Activated CD8-positive, alpha-beta T cell treated with anti-CD3 and anti-CD28 coated beads for 36 hours (primary cell): ENCODE data around the gene VRK1. TPM values are rescaled to one million over a fixed set of nuclear protein-coding genes. Genes with fewer than 3 reads are reported as not detected.

Experiments used
- ATAC-seq: fragments of 200-7000 bp; cut with Tn5 transposase; one replicate; pipeline ENCODE4 v1.10.0; 2021; ENCODE audit warnings: mild to moderate bottlenecking, moderate library complexity
- CTCF ChIA-PET: fragments of 350-600 bp; sonication (Branson Sonifier 250); formaldehyde crosslinking; loops from one replicate; lab custom pipeline; 2021; ENCODE audit warnings: antibody characterized with exemption; lab: Charles Lee
- POLR2A ChIA-PET: fragments of 350-600 bp; sonication (Branson Sonifier 250); formaldehyde crosslinking; loops from one replicate; lab custom pipeline; 2021; ENCODE audit warnings: antibody characterized with exemption; lab: Charles Lee
- DNase-seq: peaks from one replicate; pipeline ENCODE4 v3.0.0-alpha.2; 2020
- H3K27ac Mint-ChIP-seq: one replicate; pipeline ENCODE4 v1.8.0; 2021; ENCODE audit warnings: mild to moderate bottlenecking, mixed read lengths
- H3K27me3 Mint-ChIP-seq: one replicate; pipeline ENCODE4 v1.8.0; 2021; ENCODE audit warnings: mixed read lengths
- H3K36me3 Mint-ChIP-seq: one replicate; pipeline ENCODE4 v1.8.0; 2021; ENCODE audit warnings: low read depth, mixed read lengths
- H3K4me1 Mint-ChIP-seq: one replicate; pipeline ENCODE4 v1.8.0; 2021; ENCODE audit warnings: low read depth, mixed read lengths
- H3K4me3 Mint-ChIP-seq: one replicate; pipeline ENCODE4 v1.8.0; 2021; ENCODE audit warnings: mild to moderate bottlenecking, moderate library complexity, mixed read lengths
- H3K9me3 Mint-ChIP-seq: one replicate; pipeline ENCODE4 v1.8.0; 2021; ENCODE audit warnings: mixed read lengths
- intact Hi-C: fragments of 100-400 bp; cut with micrococcal nuclease; formaldehyde crosslinking; loops from one replicate; pipeline ENCODE4 v1.10.0; 2022
- total RNA-seq, 2 experiments: library from RNA; stranded (reverse); gene quantifications; one replicate each; pipeline ENCODE4 v1.2.3, GENCODE V29; 2021
- TF ChIP-seq, protein P1 (sequence below): fragments of 200-600 bp; IDR thresholded peaks from one replicate; pipeline ENCODE4 v1.8.0; 2022; ENCODE audit warnings: antibody characterized with exemption, mild to moderate bottlenecking

Gene VRK1
- total RNA-seq, 2 experiments from 2014 or later: 80.8 to 82.4 TPM

DNA sequence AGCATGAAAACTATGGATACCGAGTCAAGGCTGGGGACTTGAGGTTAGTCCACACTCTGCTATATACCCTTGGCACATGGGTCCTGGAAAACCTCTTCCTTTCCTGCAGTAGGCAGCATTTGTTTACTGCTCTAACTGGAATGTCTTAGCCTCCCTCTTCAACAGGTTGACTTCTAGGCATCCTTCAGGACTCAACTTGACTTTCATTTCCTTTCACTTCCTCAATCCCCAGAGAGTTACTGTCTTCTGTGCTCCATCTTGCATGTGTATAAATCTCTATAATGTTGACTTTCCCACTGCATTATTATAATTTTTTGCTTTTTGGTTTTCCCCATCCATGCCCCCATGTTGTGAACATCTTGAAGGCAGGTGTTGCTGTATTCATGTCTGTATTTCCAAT lies 107.9 kb downstream of the VRK1 start:
- ChIA-PET POLR2A (interaction anchor here (0.7 kb wide), 1 partner anchor 669 kb away, joined by 3 read pairs; no protein-coding TSS in a partner anchor), CTCF (no interaction called here)
- H3K27me3 Mint-ChIP-seq: no peaks in the 10 kb centered on the region
- H3K9me3 Mint-ChIP-seq: peaks cover 10% of the 10 kb centered on the region
- no peak overlapping the region for H3K27ac Mint-ChIP-seq
- peaks cover 2% of the 10 kb centered on the region for H3K4me1 Mint-ChIP-seq
- no peak overlapping the region for H3K4me3 Mint-ChIP-seq
- ATAC-seq: no peak
- TF ChIP-seq, protein P1, sequence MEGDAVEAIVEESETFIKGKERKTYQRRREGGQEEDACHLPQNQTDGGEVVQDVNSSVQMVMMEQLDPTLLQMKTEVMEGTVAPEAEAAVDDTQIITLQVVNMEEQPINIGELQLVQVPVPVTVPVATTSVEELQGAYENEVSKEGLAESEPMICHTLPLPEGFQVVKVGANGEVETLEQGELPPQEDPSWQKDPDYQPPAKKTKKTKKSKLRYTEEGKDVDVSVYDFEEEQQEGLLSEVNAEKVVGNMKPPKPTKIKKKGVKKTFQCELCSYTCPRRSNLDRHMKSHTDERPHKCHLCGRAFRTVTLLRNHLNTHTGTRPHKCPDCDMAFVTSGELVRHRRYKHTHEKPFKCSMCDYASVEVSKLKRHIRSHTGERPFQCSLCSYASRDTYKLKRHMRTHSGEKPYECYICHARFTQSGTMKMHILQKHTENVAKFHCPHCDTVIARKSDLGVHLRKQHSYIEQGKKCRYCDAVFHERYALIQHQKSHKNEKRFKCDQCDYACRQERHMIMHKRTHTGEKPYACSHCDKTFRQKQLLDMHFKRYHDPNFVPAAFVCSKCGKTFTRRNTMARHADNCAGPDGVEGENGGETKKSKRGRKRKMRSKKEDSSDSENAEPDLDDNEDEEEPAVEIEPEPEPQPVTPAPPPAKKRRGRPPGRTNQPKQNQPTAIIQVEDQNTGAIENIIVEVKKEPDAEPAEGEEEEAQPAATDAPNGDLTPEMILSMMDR: no peak
- intact Hi-C loops: no loop called here
- peaks cover 18% of the 10 kb centered on the region for H3K36me3 Mint-ChIP-seq
- DNase-seq: no peak

DNA sequence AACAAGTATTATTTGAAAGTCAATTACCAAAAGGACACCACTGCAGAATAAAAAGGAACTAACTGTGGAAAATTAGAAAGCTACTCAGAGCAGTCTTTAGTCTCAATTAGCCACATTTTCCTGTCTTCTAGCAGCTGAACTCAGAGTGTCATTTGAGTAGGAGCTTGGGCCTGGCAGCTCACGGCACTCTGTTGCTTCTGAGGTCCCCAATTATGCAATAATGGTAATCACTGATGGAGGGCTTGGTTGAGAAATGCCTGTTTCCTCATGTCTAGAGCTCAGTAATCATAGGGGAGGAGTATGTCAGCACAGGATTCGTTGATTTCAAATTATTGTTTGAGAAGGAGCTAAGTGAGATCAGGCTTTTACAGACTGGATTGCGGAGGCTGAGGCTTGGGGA lies 108.6 kb downstream of the VRK1 start:
- H3K27ac Mint-ChIP-seq: no peak overlapping the region
- POLR2A ChIA-PET: interaction anchor here (0.7 kb wide), 1 partner anchor 668 kb away, joined by 3 read pairs; no protein-coding TSS in a partner anchor
- H3K9me3 Mint-ChIP-seq: peaks cover 12% of the 10 kb centered on the region
- no peaks in the 10 kb centered on the region for H3K27me3 Mint-ChIP-seq
- no peak for ATAC-seq
- intact Hi-C loops: no loop called here
- H3K36me3 Mint-ChIP-seq: peaks cover 22% of the 10 kb centered on the region
- H3K4me1 Mint-ChIP-seq: peaks cover 2% of the 10 kb centered on the region
- DNase-seq: no peak
- no peak overlapping the region for H3K4me3 Mint-ChIP-seq
- CTCF ChIA-PET: no interaction called here
- TF ChIP-seq, protein P1: no peak

DNA sequence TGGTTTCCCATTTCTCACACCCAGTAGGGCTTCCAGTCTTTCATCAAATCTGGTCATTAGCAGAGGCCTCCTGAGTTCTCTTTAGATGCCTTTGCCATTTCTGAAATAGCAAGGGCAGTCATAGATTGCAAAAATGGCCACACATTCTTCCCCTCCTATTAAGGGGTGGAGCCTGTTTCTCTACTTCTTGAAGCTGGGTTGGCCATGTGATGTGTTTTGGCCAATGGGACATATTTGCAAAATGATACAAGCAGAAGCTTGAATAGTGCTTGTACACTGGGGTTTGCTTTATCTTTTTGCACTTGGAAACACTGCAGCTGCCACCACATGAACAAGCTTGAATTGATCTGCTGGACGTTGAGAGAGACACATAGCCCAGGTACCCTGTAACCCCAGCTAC lies 109.3 kb downstream of the VRK1 start:
- Mint-ChIP-seq H3K9me3 (peaks cover 12% of the 10 kb centered on the region), H3K4me3 (no peak overlapping the region), H3K27ac (no peak overlapping the region), H3K36me3 (peaks cover 22% of the 10 kb centered on the region), H3K27me3 (no peaks in the 10 kb centered on the region), H3K4me1 (peaks cover under 1% of the 10 kb centered on the region)
- no peak for ATAC-seq
- intact Hi-C loops: no loop called here
- no peak for DNase-seq
- CTCF ChIA-PET: no interaction called here
- POLR2A ChIA-PET: interaction anchor here (1.2 kb wide), 1 partner anchor 42 kb away, joined by 3 read pairs; no protein-coding TSS in a partner anchor
- TF ChIP-seq, protein P1: no peak

DNA sequence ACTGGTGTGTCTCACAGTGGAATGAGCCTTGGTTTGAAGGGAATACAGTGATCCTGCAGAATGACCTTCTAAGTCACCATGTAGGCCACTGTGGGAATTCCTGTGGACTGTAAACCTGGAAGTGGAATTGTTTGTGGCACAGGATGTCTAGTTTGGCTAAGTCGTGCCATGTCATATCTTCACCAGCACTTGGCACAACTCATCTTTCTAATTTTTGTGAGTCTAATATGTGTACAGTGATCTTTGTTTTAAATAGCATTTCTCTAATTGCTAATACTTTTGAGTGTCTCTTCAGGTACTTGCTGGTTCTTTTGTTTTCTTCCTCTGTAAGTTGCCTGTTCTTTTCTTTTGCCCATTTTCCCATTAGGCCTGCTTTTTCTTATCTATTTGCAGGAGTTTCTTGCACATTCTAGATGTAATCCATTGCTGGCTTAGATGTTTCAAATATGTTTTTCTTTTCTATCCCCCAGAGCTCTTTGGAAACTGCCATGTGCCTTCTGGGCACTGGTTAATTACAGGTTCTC lies 112.7 kb downstream of the VRK1 start:
- TF ChIP-seq, protein P1: no peak
- Mint-ChIP-seq H3K4me1 (peaks cover 9% of the 10 kb centered on the region), H3K36me3 (peaks cover 20% of the 10 kb centered on the region), H3K27ac (no peak overlapping the region), H3K9me3 (peaks cover 12% of the 10 kb centered on the region), H3K27me3 (no peaks in the 10 kb centered on the region), H3K4me3 (no peak overlapping the region)
- intact Hi-C loops: no loop called here
- ATAC-seq: no peak
- ChIA-PET CTCF (interaction anchor here (1.1 kb wide), 1 partner anchor 10 kb away, joined by 3 read pairs; no protein-coding TSS in a partner anchor), POLR2A (no interaction called here)
- DNase-seq: no peak

DNA sequence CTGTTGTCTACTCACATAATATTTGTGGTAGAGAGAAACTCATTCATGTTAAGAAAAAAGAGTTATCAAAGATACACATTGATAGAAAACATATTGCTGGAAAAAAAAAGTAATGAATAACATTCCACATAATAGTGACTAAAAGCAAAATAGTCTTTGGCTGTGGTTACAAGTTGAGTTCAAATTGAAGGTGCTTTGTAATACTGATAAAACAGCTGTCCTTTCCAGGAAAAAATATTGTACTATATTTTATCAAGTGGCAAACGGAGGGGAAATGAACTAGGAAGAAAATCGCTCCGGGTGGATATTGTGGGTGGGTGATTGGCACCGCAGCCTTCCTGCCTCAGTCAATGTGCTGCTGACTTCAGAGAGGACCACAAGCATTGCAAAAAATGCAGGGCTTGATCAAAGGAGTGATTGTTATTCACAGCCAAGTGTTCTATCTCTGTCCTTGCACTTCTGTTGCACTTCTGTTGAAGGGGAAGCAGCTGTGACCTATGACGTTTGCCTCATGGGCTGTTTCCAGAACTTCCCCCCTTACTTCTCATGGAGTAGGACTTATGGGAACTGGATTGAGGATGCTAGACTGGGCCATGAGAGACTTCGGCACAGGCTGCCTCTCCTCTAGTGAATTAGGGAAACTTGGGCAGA lies 114.4 kb downstream of the VRK1 start:
- ATAC-seq (peak; percentile 27), DNase-seq (peak; percentile 18)
- no peak overlapping the region for H3K4me3 Mint-ChIP-seq

More for the DNA sequence above, 114.4 kb downstream of the VRK1 start:
- ChIA-PET POLR2A (no interaction called here), CTCF (no interaction called here)
- intact Hi-C loops: no loop called here
- Mint-ChIP-seq H3K27me3 (no peaks in the 10 kb centered on the region), H3K9me3 (peaks cover 12% of the 10 kb centered on the region), H3K36me3 (peaks cover 25% of the 10 kb centered on the region), H3K4me1 (peaks cover 9% of the 10 kb centered on the region), H3K27ac (no peak overlapping the region)
- TF ChIP-seq, protein P1: no peak
